GM19372 (cell line): ENCODE measurements around the gene NIPAL3.
"Not testable (repeated sequence)": the region's sequence is repeated elsewhere in the genome, so short reads cannot be mapped to it uniquely, and the experiment has no call there.

ENCODE experiments used
- ATAC-seq: cut with Tn5 transposase; IDR thresholded peaks from one replicate; pipeline ENCODE4 v1.9.1; 2021; ENCODE audit warnings: mild to moderate bottlenecking, low read depth, moderate library complexity; ENCODE audit not compliant: unreplicated experiment

Gene NIPAL3

DNA sequence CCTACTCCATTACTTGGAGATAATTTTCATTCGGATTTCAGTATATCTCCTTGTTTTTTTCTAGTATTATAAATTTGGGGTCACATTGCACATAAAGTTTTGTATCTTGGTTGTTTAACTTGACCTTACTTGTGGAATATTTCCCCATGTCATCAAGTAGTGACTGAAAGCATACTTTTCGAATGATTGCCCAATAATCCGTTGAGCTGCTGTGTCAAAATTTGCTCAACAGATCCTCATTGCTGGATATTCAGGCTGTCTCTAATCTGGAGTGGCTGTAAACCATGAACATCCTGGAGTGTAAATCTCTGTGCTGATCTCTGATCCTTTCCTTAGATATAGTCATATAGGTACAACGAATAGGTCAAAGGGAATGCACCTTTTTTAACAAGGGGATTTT, 4.9 kb downstream of the NIPAL3 start:
- no peak for ATAC-seq

DNA sequence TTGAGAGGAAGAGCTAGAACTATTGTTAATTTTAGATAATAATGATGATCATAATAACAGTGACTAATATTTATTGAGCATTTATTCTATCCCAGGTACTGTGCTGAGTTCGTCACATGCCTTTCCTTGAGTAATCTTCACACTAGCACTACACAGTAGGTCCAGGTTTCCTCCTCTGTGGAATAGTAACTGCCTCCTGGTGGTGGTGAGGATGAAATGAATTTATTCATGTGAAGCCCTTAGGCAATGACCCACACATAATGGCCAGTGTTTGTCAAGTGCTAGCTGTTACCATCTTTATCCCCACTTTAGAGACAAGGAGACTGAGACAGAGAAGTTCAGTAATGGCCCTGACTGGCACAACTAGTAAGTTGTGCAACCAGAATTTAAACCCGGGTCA, 5.9 kb downstream of the NIPAL3 start:
- ATAC-seq, result no peak

DNA sequence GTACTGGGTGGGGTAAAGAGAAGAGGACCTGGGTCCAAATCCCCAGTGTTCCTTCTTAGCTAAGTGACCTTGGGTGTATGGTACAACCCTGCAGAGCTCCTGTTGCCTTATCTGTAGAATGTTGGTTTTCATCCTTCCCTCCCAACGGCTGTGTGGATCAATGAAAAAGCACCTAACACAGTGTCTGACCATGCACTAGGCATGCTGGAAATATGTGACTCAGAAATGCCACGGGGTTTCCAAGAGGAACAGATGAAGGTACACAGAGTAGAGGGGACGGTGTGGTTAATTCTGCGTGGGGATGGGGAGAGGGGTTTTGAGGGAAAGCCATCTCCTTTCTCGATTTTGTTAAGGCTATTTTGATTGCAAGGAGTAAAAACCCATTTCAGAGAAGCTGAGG, 8.6 kb downstream of the NIPAL3 start:
- ATAC-seq, result no peak

DNA sequence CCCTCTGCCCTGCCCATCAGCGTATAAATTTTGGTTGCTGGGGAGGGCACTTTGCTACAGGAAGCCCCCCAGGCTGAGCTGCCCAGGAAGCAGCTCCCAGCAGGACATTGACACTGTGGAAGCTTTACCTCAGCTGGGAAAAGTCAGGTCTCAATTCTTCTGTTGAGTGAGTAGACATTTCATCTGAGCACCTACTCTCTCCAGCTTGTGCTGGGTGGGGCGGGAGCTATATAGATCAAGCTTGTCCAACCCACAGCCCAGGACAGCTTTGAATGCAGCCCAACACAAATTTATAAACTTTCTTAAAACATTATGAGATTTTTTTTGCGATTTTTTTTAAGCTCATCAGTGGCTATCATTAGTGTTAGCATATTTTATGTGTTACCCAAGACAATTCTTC, 9.4 kb downstream of the NIPAL3 start:
- ATAC-seq, result no peak

DNA sequence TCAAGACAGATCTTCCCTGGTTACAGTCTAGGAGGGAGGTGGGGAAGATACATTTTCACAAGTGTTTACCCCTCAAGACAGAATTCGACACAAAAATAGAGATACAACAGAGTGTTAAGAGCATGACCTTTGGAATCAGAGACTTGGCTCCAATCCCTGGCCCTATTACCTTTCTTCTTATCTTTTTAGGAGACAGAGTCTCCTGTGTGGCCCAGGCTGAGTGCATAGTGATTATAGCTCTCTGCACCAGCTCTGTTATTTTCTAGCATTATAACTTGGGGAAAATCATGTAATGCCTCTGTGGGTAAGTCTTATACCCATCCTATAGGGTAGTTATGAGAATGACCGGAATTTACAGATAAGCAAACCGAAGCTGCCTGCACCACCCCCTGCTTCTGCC, 9.8 kb downstream of the NIPAL3 start:
- ATAC-seq, result no peak

DNA sequence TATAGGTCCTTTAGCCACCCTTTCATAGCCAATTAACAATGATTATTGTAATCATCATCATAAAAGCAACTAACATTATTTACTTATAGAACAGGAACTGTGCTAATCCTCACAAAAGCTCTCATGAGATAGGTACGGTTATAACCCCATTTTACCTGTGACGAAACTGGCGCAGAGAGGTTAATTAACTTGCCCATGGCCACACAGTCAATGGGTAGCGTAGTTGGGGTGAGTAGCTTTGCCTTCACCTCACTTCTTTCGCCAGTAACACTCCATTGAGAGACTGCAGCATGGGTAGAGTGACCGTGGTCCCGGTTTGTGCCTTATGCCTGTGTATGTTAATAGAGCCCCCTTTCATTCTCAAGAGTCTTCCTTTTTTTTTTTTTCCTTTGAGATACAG, 10.3 kb downstream of the NIPAL3 start:
- no peak for ATAC-seq

DNA sequence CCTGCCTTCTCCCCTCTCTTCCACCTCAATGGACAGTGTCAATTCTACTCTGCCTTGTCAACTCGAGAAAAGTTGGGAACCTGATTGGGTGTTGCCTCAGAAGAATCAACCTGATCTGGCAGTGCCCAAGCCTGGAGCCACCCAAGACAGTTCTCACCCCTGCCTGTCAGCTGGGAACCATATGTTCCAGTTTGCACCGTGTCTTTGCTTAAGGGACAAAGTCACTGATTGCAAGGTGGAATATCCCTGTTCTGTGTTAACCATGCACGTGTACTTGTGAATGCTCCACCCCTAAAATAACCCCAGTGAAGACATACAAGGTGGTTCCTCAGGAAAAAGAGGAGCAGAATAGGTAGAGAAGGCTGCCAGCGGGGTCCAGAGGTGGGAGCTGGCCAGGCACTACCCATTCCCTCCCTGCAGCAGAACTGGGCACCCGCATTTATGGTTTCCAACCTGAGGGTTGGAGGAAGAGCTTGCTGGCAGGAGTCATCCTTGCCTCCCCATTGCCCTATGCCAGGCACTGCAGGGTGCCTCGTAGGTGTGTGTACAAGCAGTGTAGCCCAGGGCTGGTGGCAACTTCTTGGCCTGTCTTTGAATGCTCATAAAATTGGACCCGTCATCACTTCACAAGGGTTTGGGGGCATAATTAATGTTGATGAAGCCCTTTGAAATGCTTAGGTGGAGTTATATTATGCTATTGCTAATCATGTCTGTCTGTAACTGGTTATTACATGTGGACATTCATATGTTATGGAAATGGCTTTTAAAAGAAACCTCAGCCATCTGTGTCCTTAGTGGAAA, 11.3 kb downstream of the NIPAL3 start:
- no peak for ATAC-seq

DNA sequence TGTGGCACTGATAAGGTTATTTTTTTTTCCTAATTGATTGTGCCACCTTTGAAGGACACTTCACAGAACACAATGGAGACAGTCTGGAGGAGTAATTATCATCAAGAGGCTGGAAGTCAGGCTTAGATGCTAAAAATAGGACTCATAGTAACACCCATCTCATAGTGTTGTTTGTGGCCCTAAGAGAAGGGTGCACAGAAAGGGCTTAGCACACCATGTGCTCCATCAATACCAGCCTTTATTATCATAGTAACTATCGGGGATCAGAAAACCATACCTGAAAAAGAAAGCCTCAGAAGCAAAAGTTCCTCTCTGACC, 11.9 kb downstream of the NIPAL3 start:
- ATAC-seq, result no peak

DNA sequence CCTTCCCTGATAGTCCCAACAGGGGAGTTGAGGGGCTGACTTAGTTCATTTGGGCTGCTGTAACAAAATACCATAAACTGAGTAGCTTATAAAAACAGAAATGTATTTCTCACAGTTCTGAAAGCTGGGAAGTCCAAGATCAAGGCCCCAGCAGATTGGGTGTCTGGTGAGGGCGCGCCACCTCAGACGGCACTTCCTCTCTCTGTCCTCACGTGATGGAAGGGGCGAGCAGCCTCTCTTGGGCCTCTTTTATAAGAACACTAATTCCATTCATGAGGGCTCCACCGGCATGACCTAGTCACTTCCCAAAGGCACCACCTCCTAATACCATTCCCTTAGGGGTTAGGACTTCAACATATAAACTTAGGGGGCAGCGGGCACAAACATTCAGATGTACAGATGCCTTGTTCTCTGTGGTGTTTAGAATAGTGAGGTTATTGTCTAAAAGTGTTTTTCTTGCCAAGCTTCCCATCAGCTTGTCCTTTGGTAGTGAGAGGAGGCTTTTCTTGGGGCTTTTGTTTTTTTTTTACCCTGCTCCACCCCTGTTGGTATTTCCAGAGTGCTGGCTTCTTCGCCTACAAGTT, 20.3 kb downstream of the NIPAL3 start:
- ATAC-seq, result no peak

DNA sequence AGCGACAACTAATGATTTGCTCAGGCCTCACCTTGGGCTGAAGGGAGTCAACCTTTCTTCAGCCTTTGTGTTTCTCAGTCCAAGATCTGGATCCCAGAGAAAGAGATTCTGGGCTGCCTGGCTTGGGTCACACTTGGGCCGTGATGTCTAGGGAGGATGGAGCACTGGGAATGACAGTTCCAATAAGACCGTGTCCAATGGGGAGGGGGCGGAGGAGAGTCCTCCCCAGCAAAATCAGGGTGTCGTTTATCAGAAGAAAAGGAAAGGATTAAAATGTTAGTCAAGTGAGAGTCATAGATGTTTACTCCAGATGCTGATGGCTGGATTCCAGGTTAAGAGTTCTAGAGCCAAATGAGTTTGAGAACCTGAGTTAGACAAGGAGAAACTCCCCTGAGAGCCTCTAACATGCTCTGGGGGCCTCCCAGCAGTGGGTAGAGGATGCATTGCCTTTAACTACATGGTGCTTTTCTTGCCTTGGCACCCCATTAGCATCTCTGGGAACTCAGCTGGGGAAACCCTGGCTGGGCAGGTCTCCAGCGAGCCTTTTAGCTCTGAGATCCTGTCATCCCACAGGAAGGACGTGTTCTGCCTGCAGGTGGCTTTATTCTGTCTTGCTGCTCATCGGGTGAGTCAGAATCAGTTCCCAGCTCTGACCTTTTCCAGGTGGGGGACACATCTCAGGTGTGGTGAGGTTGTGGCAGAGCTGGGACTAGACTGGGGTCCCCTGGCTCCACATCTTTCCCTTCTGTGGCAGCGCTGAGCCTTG, 22.2 kb downstream of the NIPAL3 start:
- ATAC-seq, result no peak

DNA sequence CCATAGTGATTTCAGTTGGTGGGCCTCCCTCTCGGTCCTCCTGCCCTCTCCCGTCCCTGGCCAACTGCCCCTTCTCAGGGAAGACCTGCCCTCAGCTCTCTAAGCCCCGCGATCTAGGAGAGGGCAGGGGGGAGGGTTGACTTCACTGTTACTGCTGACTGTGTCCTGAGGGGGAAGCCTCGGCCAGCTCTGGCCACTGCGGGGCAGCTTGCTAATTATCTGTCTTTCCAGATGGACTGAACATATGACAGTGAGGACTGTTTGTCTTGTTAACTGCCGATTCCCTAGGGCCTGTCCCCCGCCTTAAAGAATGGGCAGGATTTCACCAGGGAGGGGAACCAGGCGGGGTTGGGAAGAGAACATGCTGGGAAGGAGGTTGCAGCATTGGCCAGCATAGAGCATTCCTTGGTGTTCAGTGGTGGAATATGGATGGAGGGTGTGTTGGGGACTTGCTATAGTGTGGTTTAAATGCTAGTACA, 22.9 kb downstream of the NIPAL3 start:
- no peak for ATAC-seq

DNA sequence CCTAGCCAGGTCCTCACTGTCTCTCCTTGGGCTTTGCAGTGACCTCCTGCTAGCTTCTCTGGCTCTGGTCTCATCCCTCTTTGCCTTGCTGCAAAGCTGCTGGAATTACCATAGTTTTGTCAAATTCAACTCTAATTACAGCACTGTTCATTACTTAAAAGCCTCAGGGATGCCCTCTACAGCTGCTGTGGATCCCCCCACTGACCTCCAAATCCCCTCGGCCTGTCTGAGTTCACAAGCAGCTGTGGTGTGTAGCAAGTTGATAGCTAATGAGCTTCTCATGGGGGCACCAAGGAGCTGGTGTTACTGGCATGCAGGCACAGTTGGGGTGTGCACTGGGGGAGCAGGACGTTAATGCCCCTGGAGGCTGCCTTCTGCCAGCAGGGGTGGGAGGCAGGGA, 24.8 kb downstream of the NIPAL3 start:
- ATAC-seq, result no peak

DNA sequence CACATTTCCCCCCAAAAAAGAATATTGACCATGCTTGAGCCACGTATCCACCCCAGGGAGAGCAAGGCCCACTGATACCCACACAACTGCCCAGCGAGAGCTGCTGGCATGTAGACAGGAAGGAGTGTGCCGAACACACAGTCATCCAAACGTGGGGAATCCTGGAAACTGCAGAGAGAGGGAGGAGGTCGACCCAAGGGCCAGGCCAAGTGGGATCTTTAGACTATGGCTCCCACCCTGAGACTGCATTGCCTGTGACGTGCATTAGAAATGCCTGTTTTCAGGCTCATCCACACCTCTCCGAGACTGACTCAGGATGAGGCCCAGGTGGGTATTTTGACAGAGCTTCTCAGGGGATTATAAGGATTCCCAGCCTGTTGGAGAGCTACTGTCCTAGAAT, 25.9 kb downstream of the NIPAL3 start:
- no peak for ATAC-seq

DNA sequence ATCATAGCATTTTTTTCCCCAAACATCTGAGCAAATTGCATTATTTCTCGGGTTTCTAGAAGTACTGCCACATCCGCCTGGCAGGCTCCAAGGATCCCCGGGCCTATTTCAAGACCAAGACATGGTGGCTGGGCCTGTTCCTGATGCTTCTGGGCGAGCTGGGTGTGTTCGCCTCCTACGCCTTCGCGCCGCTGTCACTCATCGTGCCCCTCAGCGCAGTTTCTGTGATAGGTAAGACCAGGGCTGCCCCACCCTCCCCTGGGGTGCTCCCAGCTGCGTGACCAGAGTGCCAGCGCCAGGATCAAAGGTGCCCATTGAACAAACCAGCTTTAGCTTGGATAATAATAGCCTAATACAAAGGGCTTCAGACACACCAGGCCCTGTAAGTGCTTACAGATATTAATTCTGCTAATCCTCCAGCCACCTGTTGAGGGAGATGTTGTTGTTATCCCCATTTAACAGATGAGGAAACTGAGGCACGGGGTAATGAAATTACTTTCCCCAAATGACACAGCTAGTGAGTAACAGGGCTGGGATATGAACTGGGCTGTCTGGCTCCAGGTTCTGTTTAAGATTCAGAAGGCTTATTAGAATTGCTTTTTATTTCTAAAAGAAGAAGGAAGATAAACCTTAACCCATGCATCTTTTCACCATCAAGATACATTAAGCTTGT, 26.5 kb downstream of the NIPAL3 start:
- no peak for ATAC-seq

DNA sequence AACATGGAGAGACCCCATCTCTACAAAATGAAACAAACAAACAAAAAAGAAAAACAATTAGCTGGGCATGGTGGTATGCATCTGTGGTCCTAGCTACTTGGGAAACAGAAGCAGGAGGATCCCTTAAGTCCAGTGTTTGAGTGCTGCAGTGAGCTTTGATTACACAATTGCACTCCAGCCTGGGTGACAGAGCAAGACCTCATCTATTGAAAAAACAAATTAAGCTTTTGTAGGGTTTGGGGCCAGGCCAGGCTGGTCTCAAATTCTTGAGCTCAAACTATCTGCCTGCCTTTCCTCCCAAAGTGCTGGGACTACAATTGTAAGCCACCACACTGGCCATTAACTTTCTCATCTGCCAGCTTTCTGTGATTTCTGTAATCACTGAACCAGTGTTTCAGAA, 27.2 kb downstream of the NIPAL3 start:
- ATAC-seq, result no peak

DNA sequence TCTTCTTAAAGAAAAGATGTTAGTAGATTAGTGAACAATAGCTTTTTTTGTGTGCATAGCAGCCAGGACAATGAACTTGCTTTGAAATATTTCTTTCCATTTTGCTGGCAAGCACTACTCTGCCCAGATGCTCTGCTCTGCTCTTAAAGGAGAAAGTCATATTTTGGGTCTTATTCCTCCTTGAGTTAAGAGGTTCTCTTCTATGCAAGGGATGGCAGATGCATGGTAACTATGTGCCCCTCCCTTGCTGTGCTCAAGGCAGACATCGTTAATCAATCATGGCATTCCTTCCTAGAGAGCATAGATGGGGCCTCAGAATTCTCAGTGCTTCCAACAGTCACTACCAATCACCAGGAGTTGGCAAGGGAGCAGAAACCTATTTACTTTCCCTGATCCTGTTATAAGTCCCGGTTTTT, 27.6 kb downstream of the NIPAL3 start:
- ATAC-seq, result no peak

DNA sequence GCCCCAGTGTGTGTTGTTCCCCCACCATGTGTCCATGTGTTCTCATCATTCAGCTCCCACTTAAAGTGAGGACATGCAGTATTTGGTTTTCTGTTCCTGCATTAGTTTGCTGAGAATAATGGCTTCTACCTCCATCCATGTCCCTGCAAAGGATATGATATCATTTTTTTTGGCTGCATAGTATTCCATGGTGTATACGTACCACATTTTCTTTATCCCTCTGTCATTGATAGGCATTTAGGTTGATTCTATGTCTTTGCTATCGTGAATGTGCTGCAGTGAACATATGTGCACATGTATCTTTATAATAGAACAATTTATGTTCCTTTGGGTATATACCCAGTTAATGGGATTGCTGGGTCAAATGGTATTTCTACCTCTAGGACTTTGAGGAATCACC, 30.8 kb downstream of the NIPAL3 start:
- ATAC-seq, result not testable (repeated sequence)

DNA sequence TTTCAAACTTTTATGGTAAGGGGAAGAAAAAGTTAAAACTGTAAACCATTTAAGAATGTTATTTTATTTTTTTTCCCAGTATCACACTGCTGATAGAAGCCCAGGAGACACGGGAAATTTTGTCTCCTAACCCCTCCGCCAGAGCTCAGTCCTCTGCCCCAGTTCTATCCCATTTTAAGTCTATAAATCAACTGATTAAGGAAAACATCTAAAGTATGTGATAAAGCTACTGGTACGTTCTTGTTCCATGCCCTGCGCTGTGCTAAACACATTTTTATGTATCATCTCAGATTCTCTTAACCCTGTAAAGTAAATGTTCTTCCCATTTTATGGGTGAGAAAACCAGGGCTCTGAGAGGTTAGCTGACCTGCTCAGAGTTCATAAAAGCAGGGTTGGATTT, 34.7 kb downstream of the NIPAL3 start:
- ATAC-seq, result no peak

DNA sequence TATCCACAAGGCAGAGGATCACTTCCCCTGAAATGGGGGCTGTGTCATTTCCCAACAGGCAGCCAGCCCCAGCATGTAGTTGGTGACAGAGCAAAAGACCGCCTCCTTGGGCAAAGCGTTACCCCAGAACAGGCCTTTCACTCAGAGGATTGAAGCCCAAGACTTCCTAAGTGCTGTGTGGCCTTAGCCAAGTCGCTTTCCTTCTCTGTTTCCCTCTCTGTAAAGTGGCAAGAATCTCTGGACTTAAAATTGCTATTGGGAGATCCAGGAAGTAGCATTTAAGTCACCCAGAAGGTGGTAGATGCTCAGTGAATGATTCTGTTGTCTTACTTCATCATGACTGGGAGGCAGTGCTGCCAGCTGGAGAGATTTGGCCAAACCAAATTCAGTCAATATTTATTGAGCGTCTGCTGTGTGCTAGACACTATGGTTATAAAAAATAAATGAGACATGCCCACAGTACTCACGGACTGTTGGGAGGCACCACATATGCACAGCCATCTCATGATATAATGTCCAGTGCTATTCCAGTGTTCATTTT, 35.3 kb downstream of the NIPAL3 start:
- ATAC-seq, result no peak

DNA sequence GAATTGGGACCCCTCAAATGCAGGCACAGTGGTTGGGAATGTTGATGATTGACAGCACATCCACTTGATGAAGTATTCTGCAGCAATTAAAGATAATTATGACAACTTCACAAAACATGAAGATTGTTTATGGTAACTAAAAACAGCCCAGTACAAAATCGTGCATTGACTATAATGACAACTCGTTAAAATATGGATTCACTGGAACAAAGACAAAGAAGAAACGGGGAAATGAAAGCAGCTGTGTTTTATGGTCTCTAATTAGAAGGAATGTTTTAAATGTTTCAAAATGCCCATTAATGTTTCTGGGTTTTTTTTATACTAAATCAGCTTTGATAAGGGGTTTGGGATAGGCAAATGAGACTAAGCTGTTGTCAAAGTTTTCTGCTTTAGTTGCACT, 36.1 kb downstream of the NIPAL3 start:
- no peak for ATAC-seq

DNA sequence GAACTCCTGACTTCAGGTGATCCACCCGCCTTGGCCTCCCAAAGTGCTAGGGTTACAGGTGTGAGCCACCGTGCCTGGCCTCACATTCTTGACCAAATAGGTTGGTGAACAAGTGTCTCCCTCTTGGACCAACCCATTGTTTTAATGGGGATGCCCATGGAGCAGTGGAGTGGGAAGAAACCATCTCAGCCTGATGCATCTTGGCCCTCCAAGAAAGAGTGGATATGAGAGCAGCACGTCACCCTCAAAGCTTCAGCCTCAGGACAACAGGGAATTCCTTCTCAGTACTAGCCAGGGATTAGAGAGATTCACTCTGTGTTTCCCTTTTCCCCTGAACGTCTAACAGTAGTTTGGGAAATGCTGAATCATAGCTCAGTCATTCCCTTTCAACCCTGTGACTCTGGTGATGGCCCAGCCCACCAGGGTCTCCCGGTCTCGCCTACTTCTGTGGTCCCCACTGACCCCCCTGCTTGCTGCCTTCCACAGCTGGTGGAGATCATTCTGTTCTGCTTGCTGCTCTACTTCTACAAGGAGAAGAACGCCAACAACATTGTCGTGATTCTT, 37.4 kb downstream of the NIPAL3 start:
- ATAC-seq, result no peak
